ENCODE results near the gene GABRP. TPM values are rescaled to one million over a fixed set of nuclear protein-coding genes. Genes with fewer than 3 reads are reported as not detected.
A peak's percentile ranks its signal among the peaks of the same experiment; 100 is the strongest.

GABRP gene
- total RNA-seq, 1 experiment from 2014 or later = 1.5 TPM

GRCh38 chr5:170747851-170748250 is 35.7 kb upstream of the GABRP start:
- Histone ChIP-seq H3K14ac (ENCODE audit: insufficient read depth, low read length) (no peak overlapping the region), H3K9me3 (ENCODE audit: control insufficient read depth, low read depth, low read length) (no peaks in the 10 kb centered on the region), H2BK15ac (ENCODE audit: low read depth, low read length) (no peak overlapping the region), H4K20me1 (ENCODE audit: control insufficient read depth, insufficient read depth, insufficient read length) (no peaks in the 10 kb centered on the region), H3K9ac (ENCODE audit: extremely low read depth, insufficient read length, low read length) (no peak overlapping the region), H3K27me3 (ENCODE audit: insufficient read depth, low read length) (no peaks in the 10 kb centered on the region), H2BK12ac (ENCODE audit: insufficient read length, low read depth, low read length) (no peak overlapping the region), H3K4me1 (ENCODE audit: insufficient read depth, low read length) (peaks cover 6% of the 10 kb centered on the region; the same call in 1 of the 2 replicates), H3T11ph (ENCODE audit: low read length) (no peak overlapping the region), H2AK5ac (ENCODE audit: insufficient read length, low read length) (no peak overlapping the region), H4K91ac (ENCODE audit: insufficient read length, low read depth, low read length) (no peak overlapping the region), H3K23ac (ENCODE audit: insufficient read length, low read depth, low read length) (no peak overlapping the region), H2BK120ac (ENCODE audit: low read depth, low read length, poor library complexity, severe bottlenecking) (no peak overlapping the region), H3K18ac (ENCODE audit: insufficient read length, low read depth, low read length) (no peak overlapping the region), H3K4me2 (ENCODE audit: insufficient read depth, insufficient read length, low read length) (no peak overlapping the region), H3K79me1 (ENCODE audit: insufficient read depth, low read depth, low read length, poor library complexity, severe bottlenecking) (no peaks in the 10 kb centered on the region), H3K79me2 (ENCODE audit: insufficient read depth, low read length) (no peaks in the 10 kb centered on the region), H2BK5ac (ENCODE audit: insufficient read length, low read length) (no peak overlapping the region), H3K4ac (ENCODE audit: low read depth, low read length) (no peak overlapping the region), H3K23me2 (ENCODE audit: insufficient read length, low read depth, low read length, poor library complexity, severe bottlenecking) (peaks cover 4% of the 10 kb centered on the region), H4K5ac (ENCODE audit: insufficient read length, low read depth, low read length) (no peak overlapping the region), H3K27ac (ENCODE audit: insufficient read length, low read depth, low read length) (no peak overlapping the region), H4K8ac (replicated peaks; ENCODE audit: insufficient read length, low read depth, low read length) (no peak overlapping the region), H2BK20ac (ENCODE audit: low read depth, low read length, poor library complexity, severe bottlenecking) (no peak overlapping the region), H3K56ac (ENCODE audit: insufficient read length, low read depth, low read length) (no peak overlapping the region), H2AFZ (ENCODE audit: low read length) (no peak overlapping the region)
- peak; percentile 74 for DNase-seq
- Mint-ChIP-seq H3K9me3 (peaks cover 0 to 7% of the 10 kb centered on the region in 2 experiments; a peak in 3 of 5 replicates), H3K27me3 (ENCODE audit: low read depth) (peaks cover 8% of the 10 kb centered on the region), H3K36me3 (ENCODE audit: insufficient read depth in 1 of 3, low read depth in 3 of 3) (peaks cover 0 to 5% (median 0%) of the 10 kb centered on the region in 3 experiments; a peak in 2 of 7 replicates), H3K27ac (peak overlapping the region in 2 of 3 experiments; percentile 61 to 90; a peak in 4 of 7 replicates), H3K4me1 (peaks cover 51 to 52% of the 10 kb centered on the region in 2 experiments), H3K4me3 (no peak overlapping the region)
- no CpG with 5 or more reads among the region's 10 CpGs for WGBS (ENCODE audit: extremely low coverage, insufficient read length, low lambda C conversion rate)
- TF ChIP-seq, protein P1, sequence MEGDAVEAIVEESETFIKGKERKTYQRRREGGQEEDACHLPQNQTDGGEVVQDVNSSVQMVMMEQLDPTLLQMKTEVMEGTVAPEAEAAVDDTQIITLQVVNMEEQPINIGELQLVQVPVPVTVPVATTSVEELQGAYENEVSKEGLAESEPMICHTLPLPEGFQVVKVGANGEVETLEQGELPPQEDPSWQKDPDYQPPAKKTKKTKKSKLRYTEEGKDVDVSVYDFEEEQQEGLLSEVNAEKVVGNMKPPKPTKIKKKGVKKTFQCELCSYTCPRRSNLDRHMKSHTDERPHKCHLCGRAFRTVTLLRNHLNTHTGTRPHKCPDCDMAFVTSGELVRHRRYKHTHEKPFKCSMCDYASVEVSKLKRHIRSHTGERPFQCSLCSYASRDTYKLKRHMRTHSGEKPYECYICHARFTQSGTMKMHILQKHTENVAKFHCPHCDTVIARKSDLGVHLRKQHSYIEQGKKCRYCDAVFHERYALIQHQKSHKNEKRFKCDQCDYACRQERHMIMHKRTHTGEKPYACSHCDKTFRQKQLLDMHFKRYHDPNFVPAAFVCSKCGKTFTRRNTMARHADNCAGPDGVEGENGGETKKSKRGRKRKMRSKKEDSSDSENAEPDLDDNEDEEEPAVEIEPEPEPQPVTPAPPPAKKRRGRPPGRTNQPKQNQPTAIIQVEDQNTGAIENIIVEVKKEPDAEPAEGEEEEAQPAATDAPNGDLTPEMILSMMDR (conservative IDR thresholded peaks at IDR 0.05) = peak; percentile 73
